GM19351 (cell line): Measurements from ENCODE around the gene NEDD4L.

Experiments
- ATAC-seq: cut with Tn5 transposase; IDR thresholded peaks from one replicate; pipeline ENCODE4 v1.9.1; 2021; ENCODE audit warnings: mild to moderate bottlenecking, moderate library complexity; ENCODE audit not compliant: unreplicated experiment

NEDD4L gene

GRCh38 chr18:58051765-58052460 lies 7.9 kb downstream of the NEDD4L start:
- no peak for ATAC-seq

DNA sequence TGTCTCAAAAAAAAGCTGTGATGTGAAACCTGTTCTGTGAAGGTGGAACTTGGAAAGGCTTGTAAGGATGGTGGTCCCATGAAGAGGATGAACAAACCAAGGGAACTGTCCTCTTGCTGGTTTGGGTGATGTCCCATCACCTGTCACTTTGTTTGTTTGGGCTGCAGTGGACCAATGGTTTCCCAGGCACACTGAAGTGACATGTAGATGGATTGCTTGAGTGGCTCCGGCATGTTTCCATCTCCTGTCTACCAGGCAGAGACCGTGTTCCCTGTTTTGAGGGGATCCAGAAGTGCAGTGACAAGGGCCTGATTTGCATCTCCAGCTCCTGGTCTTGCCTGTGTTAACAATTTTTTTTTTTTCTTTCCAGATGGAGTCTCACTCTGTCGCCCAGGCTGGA lies 8.9 kb downstream of the NEDD4L start:
- no peak for ATAC-seq

- no peak for ATAC-seq
Observed at GRCh38 chr18:58054041-58054781, 10.2 kb downstream of the NEDD4L start.

- no peak for ATAC-seq
Observed at GRCh38 chr18:58055890-58056558, 12.0 kb downstream of the NEDD4L start.

- ATAC-seq, result no peak
Observed at GRCh38 chr18:58056852-58057251, 12.8 kb downstream of the NEDD4L start.

DNA sequence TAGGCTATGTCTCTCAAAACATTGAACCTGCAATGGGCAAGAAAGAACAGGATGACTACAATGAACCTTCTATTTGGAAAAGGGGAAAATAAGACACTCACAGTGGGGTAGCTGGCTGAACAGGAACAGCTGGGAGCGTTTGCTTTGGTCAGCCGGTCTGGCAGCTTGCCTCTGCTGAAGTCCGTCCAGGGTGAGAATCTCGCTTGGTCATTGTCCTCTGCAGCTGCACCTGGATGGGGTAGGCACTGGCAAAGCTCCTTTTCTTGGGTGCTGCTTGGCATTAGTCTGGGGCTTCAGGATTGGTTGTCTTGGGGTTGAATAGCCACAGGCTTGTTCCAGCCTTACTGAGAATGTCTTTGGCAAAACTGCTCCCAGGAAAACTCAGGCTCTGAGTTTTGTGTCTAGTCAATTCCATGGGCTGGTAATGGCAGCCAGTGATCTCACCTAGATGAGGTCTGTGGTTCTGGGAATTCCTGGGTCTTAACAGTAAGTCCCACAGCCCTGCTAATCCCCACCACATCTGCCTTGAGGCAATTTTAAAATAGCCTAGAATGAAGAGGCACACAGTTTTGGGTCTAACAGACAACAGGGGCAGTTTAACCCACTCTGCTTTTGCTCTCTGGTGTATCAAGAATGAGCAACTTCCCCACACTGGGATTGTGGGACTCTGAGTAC lies 13.4 kb downstream of the NEDD4L start:
- ATAC-seq, result no peak

DNA sequence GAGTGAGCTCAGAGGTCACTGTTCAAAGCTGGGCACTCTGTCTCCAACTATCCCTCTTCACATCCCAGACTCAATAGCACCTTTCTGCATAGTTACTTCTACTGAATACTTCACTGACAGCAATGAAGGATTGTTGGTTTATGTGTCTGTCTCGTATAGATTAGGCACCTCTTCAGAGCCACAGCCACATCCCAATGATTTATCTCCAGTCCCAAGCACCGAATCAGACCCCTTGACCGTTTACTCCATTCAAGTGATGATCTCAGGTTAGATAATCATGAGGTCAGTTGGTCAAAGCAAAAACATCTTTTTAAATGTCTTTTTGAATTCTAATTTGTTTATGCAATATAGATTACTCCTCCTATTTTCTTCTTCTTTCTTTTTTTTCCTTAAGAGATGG lies 14.7 kb downstream of the NEDD4L start:
- ATAC-seq, result no peak

GRCh38 chr18:58060254-58060653 lies 16.2 kb downstream of the NEDD4L start:
- no peak for ATAC-seq

DNA sequence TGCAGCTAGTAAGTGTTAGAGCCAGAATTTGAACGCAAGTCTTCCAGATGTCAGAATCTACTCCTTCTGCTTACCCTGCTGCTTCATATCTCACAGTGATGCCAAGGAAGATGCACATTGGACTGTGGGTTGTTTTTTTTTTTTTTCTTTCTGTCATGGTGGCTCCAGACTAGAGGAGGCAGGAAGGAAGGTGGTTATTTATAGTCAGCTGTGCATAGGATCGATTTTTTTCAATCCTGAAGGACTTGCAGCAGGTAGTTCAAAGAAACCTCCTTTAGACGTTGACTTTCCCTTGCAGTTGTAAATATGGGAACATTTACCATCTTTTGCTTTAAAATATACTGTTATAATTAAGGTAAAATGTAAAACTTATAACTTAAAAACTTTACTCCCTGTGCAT lies 17.3 kb downstream of the NEDD4L start:
- no peak for ATAC-seq

DNA sequence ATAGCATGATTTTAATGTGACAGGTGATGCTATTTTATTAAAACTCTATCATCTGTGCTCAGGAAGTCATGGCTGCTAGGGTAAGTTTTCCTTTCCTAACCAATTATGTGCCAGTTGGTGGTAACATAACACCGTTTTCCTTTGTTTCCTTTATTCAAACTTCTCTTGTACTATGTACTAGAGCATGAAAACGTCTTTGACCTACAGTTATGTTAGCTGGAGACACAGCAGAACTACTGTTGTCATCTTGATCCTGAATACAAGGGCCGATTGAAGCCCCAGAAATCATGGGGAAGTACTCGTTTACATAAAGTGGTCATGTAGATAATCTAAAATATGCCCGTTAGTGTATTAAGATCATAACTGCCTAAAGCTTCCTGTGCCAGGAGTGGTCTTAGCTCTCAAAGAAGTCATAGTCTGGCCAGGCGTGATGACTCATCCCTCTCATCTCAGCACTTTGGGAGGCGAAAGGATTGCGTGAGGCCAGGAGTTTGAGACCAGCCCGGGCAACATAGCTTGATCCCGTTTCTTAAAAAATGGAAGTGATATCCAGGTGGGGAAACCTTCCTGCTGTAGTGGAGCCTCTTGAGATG lies 20.5 kb downstream of the NEDD4L start:
- no peak for ATAC-seq

GRCh38 chr18:58065956-58066355 lies 21.9 kb downstream of the NEDD4L start:
- ATAC-seq, result no peak

DNA sequence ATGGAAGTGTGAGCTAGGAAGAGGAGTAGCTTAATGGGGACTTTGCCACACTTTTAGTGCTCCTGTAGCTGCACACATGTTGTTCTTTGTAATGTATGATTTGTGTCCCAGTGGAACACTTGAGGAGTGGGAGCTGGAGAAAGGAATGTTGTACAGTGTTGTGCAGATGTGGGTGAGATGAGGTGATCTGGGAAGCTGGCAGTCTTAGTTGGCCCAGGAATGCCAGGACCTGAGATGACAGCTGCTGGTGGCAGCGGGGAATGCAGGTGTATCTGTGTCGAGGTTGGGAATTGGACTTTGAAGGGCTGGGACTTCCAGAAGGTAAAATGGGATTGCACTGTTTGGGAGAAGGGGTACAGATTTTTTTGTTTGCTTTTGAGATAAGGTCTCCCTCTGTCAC lies 23.6 kb downstream of the NEDD4L start:
- ATAC-seq, result no peak

GRCh38 chr18:58069099-58069498 lies 25.1 kb downstream of the NEDD4L start:
- ATAC-seq, result no peak

DNA sequence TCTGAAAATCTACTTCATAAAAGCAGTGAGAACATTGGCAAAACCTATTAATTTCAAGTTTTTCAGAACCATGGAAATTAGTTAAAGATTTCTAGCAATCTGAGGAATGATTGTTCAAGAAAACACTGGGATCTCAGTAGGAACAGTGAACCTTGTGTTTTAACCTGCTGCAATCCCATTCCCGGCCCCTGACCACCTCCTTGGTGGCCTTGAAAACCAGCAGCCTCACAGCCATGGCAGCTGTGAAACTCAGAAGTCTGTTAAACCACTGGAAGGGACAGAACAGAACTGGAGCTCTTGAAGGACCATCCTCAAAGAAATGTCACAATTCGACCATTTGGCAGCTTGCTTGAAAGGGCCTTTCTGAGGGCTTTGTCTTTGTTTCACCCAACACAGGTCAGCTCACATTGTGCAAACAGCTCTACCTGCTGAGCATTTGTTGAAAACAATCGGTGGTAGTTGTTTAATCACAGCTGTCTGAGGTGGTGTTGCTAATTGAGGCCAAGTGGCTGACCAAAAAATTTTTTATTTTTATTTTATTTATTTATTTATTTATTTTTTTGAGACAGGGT lies 25.8 kb downstream of the NEDD4L start:
- ATAC-seq, result no peak

DNA sequence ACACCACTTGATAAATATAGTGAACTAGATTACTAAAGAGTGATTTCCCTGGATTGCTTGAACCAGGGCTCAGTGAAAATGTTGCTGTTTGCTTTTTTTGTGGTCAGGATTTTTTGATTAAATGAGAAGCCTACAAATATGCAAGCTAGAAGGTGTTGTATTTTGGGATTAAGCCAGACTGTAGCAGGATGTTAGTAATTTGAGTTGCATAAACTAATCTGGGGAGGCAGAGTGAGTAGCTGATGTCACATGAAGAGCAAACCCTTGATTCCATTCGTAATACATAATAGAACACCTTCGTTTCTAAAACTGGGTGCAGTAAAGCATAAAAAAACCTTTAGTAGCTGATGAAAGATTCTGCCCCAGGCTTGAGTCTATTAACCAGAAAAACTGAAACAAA lies 32.0 kb downstream of the NEDD4L start:
- ATAC-seq, result no peak

DNA sequence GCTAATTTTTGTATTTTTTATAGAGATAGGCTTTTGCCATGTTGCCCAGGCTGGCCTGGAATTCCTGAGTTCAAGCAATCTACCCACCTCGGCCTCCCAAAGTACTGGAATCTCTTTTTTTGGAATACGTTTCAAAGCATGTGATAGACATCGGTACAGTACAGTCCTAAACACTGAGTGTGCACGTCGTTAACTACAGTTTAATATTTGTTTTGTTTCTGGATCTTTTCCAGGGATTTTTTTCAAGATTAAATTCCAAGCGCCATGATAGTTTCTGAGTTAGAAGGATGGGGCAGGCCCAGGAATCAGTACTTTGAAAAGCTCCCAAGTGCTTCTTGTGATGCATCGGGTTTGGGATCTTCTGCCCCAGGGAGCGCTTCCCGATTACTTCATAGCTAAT lies 33.3 kb downstream of the NEDD4L start:
- no peak for ATAC-seq

DNA sequence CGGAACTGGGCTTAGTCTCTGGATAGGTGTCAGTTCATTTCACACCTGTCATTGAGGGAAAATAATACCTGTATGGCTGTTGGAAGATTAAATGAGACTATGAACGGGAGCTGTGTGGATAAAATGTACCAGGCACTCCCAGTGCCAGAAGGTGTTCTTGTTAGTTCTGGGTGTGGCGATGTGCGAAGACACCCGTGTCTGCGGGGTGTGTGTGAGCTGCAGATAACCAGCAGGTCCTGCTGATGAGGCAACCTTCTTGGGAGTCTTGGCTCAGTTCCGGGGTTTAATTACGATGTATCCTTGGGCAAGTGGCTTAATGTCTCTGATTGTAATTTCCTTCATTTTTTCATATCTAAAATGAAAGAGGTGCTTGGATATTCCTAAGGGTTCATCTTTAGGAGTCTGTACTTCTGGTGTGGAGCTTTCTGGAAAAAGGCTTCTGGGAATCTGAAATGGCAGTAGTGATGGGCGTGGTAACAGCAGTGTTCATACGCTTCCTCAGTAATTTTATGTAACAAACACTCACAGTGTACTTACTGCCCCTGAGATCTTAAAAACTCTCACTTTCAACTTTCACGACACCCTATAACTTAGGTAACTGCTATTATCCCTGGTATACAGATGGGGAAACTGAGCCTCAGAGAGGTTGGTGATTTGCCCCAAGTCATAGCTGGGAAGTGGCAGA lies 35.0 kb downstream of the NEDD4L start:
- ATAC-seq, result no peak

DNA sequence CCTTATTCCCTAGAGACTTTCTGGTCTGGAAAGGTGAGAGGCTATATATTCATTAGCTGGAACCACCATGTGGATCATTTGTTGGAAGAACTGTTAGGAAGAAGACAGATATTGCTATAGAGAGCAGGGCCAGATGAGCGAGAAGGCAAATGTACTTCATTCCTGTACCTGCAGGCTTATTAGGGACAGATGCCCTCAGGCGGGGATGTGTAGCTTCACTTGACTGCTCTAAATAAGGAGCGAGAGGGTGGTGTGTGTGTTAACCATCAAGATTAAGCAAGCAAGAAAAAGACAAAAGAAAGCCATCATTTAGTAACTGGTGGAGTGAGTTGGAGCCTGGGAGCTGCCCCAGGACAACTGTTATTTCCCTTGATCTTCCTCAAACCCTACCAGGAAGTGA lies 36.4 kb downstream of the NEDD4L start:
- no peak for ATAC-seq

- ATAC-seq, result no peak
Observed at GRCh38 chr18:58087928-58088690, 44.1 kb downstream of the NEDD4L start.

DNA sequence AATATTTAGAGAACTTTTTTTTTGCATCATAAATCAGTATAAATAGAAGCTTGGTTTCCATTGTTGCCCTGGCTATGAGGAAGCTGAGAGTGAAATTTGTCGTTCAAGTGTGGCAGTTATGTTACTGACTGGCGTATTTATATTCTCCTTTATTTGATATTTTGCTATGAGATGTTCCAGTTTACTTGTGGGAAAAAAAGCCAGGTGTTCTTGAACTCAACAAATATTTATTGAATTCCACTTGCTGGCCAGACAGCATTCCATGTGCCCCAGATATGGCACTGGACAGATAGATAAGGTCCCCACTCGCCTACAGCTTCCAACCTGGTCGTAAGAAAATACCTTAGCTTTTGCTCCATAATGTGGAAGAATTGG lies 44.7 kb downstream of the NEDD4L start:
- no peak for ATAC-seq
